Measurements from ENCODE around the gene OXTR.
A peak's percentile ranks its signal among the peaks of the same experiment; 100 is the strongest.

The OXTR gene

DNA sequence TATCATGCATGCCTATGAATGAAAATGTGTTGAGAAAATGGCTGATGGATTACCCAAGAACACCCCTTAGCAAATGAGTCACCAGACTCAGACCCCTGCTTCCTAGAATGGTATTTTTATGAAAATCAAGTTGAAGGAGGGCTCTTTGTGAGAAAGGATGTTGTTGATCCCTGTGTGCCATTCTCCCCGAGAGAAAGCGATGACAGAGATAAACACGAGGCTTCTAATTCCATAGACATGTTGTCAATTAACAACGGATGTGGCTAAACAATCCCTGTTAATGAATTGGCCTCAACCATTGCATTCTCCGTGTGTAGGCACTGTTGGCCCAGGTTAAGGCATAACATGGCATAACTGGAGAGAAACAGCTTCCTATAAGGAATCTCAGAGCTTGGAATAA lies 5.8 kb upstream of the OXTR start:
- no peak for TF ChIP-seq CTCF (IDR thresholded peaks at IDR 0.05; ENCODE audit: low read depth, low read length, missing control alignments)
- no peak for DNase-seq (ENCODE audit: low read depth)
- in situ Hi-C loops (cut with HindIII; ENCODE audit: low sequenced_read_pairs) = no loop called here
- H3K4me3 ChIP-seq (ENCODE audit: low read depth, low read length) = no peak overlapping the region

DNA sequence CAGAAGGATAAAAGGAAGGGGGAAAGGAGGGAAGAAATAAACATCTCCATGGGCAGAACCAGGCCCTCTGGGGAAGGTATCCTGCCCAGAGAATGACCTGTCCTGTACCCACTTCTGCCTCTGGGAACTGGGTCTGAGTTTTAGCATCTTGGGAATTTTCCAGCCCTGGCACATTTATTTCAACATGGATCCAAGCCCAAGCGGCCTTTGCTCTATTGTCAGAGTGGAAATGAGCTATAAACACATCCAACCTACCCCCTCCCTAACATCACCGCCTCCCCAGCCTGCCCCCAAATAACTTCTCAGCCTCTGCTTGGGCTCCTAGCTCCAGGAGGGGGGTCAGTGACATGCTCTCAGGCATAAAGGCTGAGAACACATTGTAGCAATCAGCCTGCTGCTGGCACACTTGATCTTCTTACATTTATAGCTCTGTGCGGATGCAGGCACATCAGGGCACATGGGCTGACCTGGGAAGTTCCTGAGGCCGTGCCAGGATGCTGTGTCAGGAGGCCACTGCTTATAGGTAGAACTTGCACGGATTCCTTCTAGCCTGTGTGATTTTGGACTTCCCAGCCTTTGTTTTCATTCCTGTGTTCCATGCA lies 4.6 kb upstream of the OXTR start:
- in situ Hi-C loops (cut with HindIII; ENCODE audit: low sequenced_read_pairs) = no loop called here
- no peak for DNase-seq (ENCODE audit: low read depth)
- TF ChIP-seq CTCF (IDR thresholded peaks at IDR 0.05; ENCODE audit: low read depth, low read length, missing control alignments) = no peak
- no peak overlapping the region for H3K4me3 ChIP-seq (ENCODE audit: low read depth, low read length)

- no peak for DNase-seq (ENCODE audit: low read depth)
- H3K4me3 ChIP-seq (ENCODE audit: low read depth, low read length) = peak overlapping the region; percentile 57
- in situ Hi-C loops (cut with HindIII; ENCODE audit: low sequenced_read_pairs) = no loop called here
- TF ChIP-seq CTCF (IDR thresholded peaks at IDR 0.05; ENCODE audit: low read depth, low read length, missing control alignments) = no peak
Measured at GRCh38 chr3:8768364-8769087, 887 bp downstream of the OXTR start.

- peak overlapping the region; percentile 57 for H3K4me3 ChIP-seq (ENCODE audit: low read depth, low read length)
- in situ Hi-C loops (cut with HindIII; ENCODE audit: low sequenced_read_pairs) = no loop called here
- no peak for DNase-seq (ENCODE audit: low read depth)
- peak; percentile 22 for TF ChIP-seq CTCF (IDR thresholded peaks at IDR 0.05; ENCODE audit: low read depth, low read length, missing control alignments)
Measured at GRCh38 chr3:8767667-8768363, 1.6 kb downstream of the OXTR start.

DNA sequence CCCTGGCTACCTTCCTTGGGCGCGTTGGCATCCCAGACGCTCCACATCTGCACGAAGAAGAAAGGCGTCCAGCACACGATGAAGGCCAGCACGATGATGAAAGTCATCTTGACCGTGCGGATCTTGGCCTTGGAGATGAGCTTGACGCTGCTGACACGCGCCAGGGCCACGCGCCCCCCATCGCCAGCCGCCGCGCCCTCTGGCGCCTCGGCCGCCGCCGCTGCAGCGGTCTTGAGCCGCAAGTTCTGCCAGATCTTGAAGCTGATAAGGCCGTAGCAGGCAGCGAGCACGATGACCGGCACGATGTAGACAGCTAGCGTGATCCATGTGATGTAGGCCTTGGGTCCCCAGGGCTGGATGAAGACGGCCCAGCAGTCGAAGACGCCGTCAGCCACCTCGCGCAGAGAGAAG lies 2.2 kb downstream of the OXTR start:
- H3K4me3 ChIP-seq (ENCODE audit: low read depth, low read length) = peak overlapping the region; percentile 57
- no peak for DNase-seq (ENCODE audit: low read depth)
- no peak for TF ChIP-seq CTCF (IDR thresholded peaks at IDR 0.05; ENCODE audit: low read depth, low read length, missing control alignments)
- in situ Hi-C loops (cut with HindIII; ENCODE audit: low sequenced_read_pairs) = no loop called here

DNA sequence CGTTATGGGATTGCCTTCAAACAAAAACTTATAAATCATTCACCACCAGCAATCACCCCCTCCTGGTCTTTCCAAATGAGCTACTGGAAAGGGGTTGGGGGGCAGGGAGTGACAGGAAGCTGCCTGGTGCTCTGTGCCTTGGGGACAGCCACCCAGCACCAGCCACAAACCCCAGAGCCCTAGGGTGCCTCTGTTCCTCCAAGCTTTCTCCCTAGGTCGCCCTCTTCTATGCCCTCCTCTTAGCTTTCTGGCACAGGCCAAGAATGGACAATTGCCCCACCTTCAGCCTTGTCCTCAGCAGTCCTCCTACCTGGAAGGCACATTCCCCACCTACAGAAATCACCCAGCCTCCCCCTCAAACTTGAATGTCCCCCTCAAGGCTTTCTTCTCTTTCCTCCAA lies 3.3 kb downstream of the OXTR start:
- peak overlapping the region; percentile 4 for H3K4me3 ChIP-seq (ENCODE audit: low read depth, low read length)
- no peak for DNase-seq (ENCODE audit: low read depth)
- in situ Hi-C loops (cut with HindIII; ENCODE audit: low sequenced_read_pairs) = no loop called here
- no peak for TF ChIP-seq CTCF (IDR thresholded peaks at IDR 0.05; ENCODE audit: low read depth, low read length, missing control alignments)
